Fibroblast of skin of abdomen (primary cell): Measurements from ENCODE around the gene FAM24B. TPM values are rescaled to one million over a fixed set of nuclear protein-coding genes. Genes with fewer than 3 reads are reported as not detected.
"Not testable (repeated sequence)": the region's sequence is repeated elsewhere in the genome, so short reads cannot be mapped to it uniquely, and the experiment has no call there.

Source experiments
- DNase-seq: peaks from one replicate; pipeline ENCODE4 v3.0.0-alpha.2; 2013
- polyA plus RNA-seq, 2 experiments: library from polyadenylated mRNA; unstranded; fragments of 120-200 nt; gene quantifications; one replicate each; pipeline ENCODE4 v1.2.1, GENCODE V29; 2013; ENCODE audit not compliant: insufficient read length in 2 of 2

The FAM24B gene
- polyA plus RNA-seq (2013, experiment 1 of 2; ENCODE audit: insufficient read length) = 3.9 TPM
- 3.5 TPM for polyA plus RNA-seq (2013, experiment 2 of 2; ENCODE audit: insufficient read length)

GRCh38 chr10:122879339-122880273 lies at the start of gene FAM24B:
Gene FAM24B (minus strand): TSS chr10:122879581. CDS start chr10:122850515, 29,066 bp downstream.
- DNase-seq = peak; percentile 98

- no peak for DNase-seq
Observed at GRCh38 chr10:122915700-122916099, 36.3 kb upstream of the FAM24B start.

GRCh38 chr10:122911889-122912484 lies 32.6 kb upstream of the FAM24B start:
- peak; percentile 38 for DNase-seq

GRCh38 chr10:122910310-122910709 lies 30.9 kb upstream of the FAM24B start, which contains the start of gene FAM24A:
Gene FAM24A (plus strand): TSS chr10:122910610. CDS start chr10:122911635, 1,025 bp downstream.
- no peak for DNase-seq

- DNase-seq = not testable (repeated sequence)
Observed at GRCh38 chr10:122903861-122904260, 24.5 kb upstream of the FAM24B start.

- no peak for DNase-seq
Observed at GRCh38 chr10:122894261-122894944, 15.0 kb upstream of the FAM24B start.

GRCh38 chr10:122884166-122884565 lies 4.8 kb upstream of the FAM24B start:
- DNase-seq = no peak

- DNase-seq = no peak
Observed at GRCh38 chr10:122882766-122883165, 3.4 kb upstream of the FAM24B start.

- no peak for DNase-seq
Observed at GRCh38 chr10:122878799-122879338, 512 bp downstream of the FAM24B start.

- no peak for DNase-seq
Observed at GRCh38 chr10:122877264-122877663, 2.1 kb downstream of the FAM24B start.

- DNase-seq = no peak
Observed at GRCh38 chr10:122876467-122876855, 2.9 kb downstream of the FAM24B start.

- no peak for DNase-seq
Observed at GRCh38 chr10:122875843-122876466, 3.4 kb downstream of the FAM24B start.

GRCh38 chr10:122871947-122872346 lies 7.4 kb downstream of the FAM24B start:
- DNase-seq = not testable (repeated sequence)

- not testable (repeated sequence) for DNase-seq
Observed at GRCh38 chr10:122868768-122869167, 10.6 kb downstream of the FAM24B start.

- DNase-seq = not testable (repeated sequence)
Observed at GRCh38 chr10:122866757-122867482, 12.5 kb downstream of the FAM24B start.

- peak; percentile 45 for DNase-seq
Observed at GRCh38 chr10:122864901-122865300, 14.5 kb downstream of the FAM24B start.

GRCh38 chr10:122864194-122864592 lies 15.2 kb downstream of the FAM24B start:
- DNase-seq = no peak

GRCh38 chr10:122863216-122864193 lies 15.9 kb downstream of the FAM24B start:
- DNase-seq = no peak

- peak; percentile 61 for DNase-seq
Observed at GRCh38 chr10:122861711-122862161, 17.6 kb downstream of the FAM24B start.

GRCh38 chr10:122859527-122859926 lies 19.9 kb downstream of the FAM24B start:
- DNase-seq = no peak
